ENCODE results near the gene PKD1.

The PKD1 gene

DNA sequence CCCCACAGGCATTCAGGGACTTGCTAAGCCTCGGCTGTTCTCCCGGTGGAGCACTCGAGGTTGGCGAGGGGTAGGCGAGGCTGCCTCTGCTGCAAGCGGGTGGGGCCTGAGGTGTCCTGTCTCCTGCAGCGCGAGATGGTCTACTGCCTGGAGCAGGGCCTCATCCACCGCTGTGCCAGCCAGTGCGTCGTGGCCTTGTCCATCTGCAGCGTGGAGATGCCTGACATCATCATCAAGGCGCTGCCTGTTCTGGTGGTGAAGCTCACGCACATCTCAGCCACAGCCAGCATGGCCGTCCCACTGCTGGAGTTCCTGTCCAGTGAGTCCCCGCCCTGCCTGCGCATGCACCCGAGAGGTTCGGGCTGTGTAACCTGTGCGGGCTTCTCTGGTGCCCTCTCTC is 61.6 kb downstream of the PKD1 start:
- H3K27ac ChIP-seq (ENCODE audit: insufficient read depth in 1 of 2, low read depth in 1 of 2, low read length in 2 of 2, poor library complexity in 1 of 2, severe bottlenecking in 2 of 2), result no peak overlapping the region
- ChIA-PET CTCF (interaction anchor here (0.6 to 1.4 kb wide), 2 partner anchors 10 to 69 kb away, joined by 3 read pairs; no protein-coding TSS in a partner anchor), POLR2A (no interaction called here)
- H3K4me1 ChIP-seq (ENCODE audit: control extremely low read depth in 1 of 4, control insufficient read depth in 4 of 4, insufficient read depth in 4 of 4, low read length in 3 of 4), result no peaks in the 10 kb centered on the region
- H3K9me3 ChIP-seq (ENCODE audit: control extremely low read depth in 1 of 5, control insufficient read depth in 4 of 5, insufficient read depth in 2 of 5, low read depth in 1 of 5, low read length in 4 of 5), result no peaks in the 10 kb centered on the region
- peaks cover 2 to 81% (median 59%) of the 10 kb centered on the region in 4 experiments for H3K36me3 ChIP-seq (ENCODE audit: control insufficient read depth in 4 of 4, insufficient read depth in 4 of 4, low read length in 3 of 4)
- H3K27me3 ChIP-seq (replicated peaks in 2 of 5; ENCODE audit: control insufficient read depth in 4 of 5, insufficient read depth in 5 of 5, low read length in 4 of 5), result no peaks in the 10 kb centered on the region
- 94% methylated on average over 20 of the region's 20 CpGs for WGBS (ENCODE audit: insufficient coverage)
- H3K4me3 ChIP-seq (ENCODE audit: control insufficient read depth in 1 of 7, extremely low read depth in 1 of 7, insufficient read depth in 4 of 7, low read depth in 2 of 7, low read length in 6 of 7), result no peak overlapping the region
- no peak for DNase-seq

DNA sequence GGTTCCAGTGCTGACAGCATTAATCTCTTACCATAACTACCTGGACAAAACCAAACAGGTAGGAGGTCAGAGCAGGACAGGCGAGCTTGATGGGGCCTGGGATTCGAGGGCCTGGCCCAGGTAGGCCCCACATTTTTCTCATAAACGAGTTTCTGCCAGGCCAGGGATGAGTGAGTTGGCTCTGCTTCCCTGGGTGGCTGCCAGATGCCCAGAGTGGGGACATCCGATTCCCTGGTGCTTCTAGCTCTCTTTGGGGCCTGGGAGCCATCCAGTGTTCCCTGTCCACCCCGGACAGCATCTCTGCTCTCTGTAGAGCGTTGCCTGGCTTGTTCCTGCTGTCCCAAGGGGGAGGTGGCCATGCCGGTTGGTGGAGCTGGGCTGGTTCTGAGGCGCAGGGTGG is 62.8 kb downstream of the PKD1 start:
- no peak for DNase-seq
- H3K4me1 ChIP-seq (ENCODE audit: control extremely low read depth in 1 of 4, control insufficient read depth in 4 of 4, insufficient read depth in 4 of 4, low read length in 3 of 4), result no peaks in the 10 kb centered on the region
- no peaks in the 10 kb centered on the region for H3K27me3 ChIP-seq (replicated peaks in 2 of 5; ENCODE audit: control insufficient read depth in 4 of 5, insufficient read depth in 5 of 5, low read length in 4 of 5)
- no peak overlapping the region for H3K27ac ChIP-seq (ENCODE audit: insufficient read depth in 1 of 2, low read depth in 1 of 2, low read length in 2 of 2, poor library complexity in 1 of 2, severe bottlenecking in 2 of 2)
- no peak overlapping the region for H3K4me3 ChIP-seq (ENCODE audit: control insufficient read depth in 1 of 7, extremely low read depth in 1 of 7, insufficient read depth in 4 of 7, low read depth in 2 of 7, low read length in 6 of 7)
- ChIA-PET POLR2A (no interaction called here), CTCF (interaction anchor here (1.1 to 1.4 kb wide), 2 partner anchors 9 to 10 kb away, joined by 3 read pairs; no protein-coding TSS in a partner anchor)
- H3K9me3 ChIP-seq (ENCODE audit: control extremely low read depth in 1 of 5, control insufficient read depth in 4 of 5, insufficient read depth in 2 of 5, low read depth in 1 of 5, low read length in 4 of 5), result no peaks in the 10 kb centered on the region
- peaks cover 2 to 82% (median 60%) of the 10 kb centered on the region in 4 experiments for H3K36me3 ChIP-seq (ENCODE audit: control insufficient read depth in 4 of 4, insufficient read depth in 4 of 4, low read length in 3 of 4)
- WGBS (ENCODE audit: insufficient coverage), result over 99% methylated on average over 8 of the region's 8 CpGs

DNA sequence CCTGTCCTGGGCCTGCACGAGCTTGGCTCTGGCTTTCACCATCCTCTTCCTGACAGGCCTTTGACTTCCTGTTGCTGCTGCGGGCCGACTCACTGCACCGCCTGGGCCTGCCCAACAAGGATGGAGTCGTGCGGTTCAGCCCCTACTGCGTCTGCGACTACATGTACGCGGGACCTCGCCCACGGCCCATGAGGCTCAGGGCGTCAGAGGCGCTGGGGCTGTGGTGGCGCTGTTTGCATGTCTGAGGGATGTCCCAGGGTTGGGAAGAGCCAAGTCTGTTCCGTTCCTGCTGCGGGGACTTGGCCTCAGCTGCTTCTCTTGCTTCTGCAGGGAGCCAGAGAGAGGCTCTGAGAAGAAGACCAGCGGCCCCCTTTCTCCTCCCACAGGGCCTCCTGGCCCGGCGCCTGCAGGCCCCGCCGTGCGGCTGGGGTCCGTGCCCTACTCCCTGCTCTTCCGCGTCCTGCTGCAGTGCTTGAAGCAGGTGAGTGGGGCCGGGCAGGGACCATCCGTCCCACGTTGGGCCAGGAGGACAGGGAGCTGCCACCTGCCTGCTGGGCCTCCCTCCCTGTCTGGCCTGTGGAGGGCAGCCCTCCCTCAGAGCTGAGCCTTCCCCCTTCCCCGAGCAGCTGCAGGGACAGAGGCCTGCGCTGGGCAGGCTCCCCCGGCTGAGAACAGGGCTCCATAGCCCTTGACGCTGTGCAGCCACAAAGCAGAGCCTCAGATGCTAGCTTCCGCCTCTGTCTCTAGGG is 64.1 kb downstream of the PKD1 start:
- DNase-seq, result no peak
- H3K27ac ChIP-seq (ENCODE audit: insufficient read depth in 1 of 2, low read depth in 1 of 2, low read length in 2 of 2, poor library complexity in 1 of 2, severe bottlenecking in 2 of 2), result no peak overlapping the region
- POLR2A ChIA-PET, result no interaction called here
- H3K27me3 ChIP-seq (replicated peaks in 2 of 5; ENCODE audit: control insufficient read depth in 4 of 5, insufficient read depth in 5 of 5, low read length in 4 of 5), result no peaks in the 10 kb centered on the region
- WGBS (ENCODE audit: insufficient coverage), result 89% methylated on average over 26 of the region's 34 CpGs
- no peaks in the 10 kb centered on the region for H3K4me1 ChIP-seq (ENCODE audit: control extremely low read depth in 1 of 4, control insufficient read depth in 4 of 4, insufficient read depth in 4 of 4, low read length in 3 of 4)
- CTCF ChIA-PET, result interaction anchor here (0.7 to 1.8 kb wide), 6 partner anchors 15 to 171 kb away, joined by 3 to 5 read pairs (median 4); no protein-coding TSS in a partner anchor
- peaks cover 0 to 81% (median 61%) of the 10 kb centered on the region in 4 experiments for H3K36me3 ChIP-seq (ENCODE audit: control insufficient read depth in 4 of 4, insufficient read depth in 4 of 4, low read length in 3 of 4)
- H3K4me3 ChIP-seq (ENCODE audit: control insufficient read depth in 1 of 7, extremely low read depth in 1 of 7, insufficient read depth in 4 of 7, low read depth in 2 of 7, low read length in 6 of 7), result no peak overlapping the region
- H3K9me3 ChIP-seq (ENCODE audit: control extremely low read depth in 1 of 5, control insufficient read depth in 4 of 5, insufficient read depth in 2 of 5, low read depth in 1 of 5, low read length in 4 of 5), result no peaks in the 10 kb centered on the region

DNA sequence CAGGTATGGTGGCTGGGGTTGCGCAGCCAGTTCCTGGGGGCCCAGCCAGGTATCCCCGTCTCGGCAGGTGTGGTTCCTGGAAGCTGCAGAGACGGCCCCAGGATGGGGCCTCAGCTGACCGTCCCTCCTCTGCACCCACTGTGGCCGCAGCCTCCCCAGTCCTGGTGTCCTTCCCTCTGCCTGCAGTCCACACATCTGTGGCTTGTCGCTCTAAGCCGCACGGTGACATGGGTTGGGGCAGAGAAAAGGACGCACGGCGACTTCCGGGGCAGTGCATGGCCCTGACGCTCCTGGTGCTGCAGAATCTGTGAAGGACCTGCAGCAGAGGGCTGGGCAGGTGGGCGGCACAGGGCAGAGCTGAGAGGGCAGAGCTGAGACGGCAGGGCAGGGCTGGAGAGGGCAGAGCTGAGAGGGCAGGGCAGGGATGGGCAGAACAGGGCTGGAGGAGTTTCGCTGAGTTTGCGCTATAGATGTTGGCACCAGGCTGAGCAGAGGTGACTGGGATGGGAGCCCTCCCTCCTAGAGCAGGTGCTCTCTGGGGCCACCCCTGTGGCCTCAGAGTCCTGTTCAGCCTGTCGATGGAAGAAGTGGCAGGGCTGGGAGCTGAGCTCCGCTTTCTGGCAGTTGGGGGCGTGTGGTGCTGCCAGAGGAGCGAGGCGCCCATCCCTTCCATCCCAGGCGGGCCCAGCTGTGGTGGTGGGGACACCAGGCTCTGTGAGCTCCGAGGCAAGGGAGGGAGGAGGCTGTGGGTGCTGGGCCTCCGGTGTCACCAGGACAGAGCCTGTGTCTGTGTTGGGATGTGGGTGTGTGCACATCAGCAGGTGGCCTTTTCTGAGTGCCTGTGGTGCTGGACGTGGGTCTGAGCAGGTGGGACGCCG is 64.9 kb downstream of the PKD1 start:
- Histone ChIP-seq H3K27ac (ENCODE audit: insufficient read depth in 1 of 2, low read depth in 1 of 2, low read length in 2 of 2, poor library complexity in 1 of 2, severe bottlenecking in 2 of 2) (no peak overlapping the region), H3K4me1 (ENCODE audit: control extremely low read depth in 1 of 4, control insufficient read depth in 4 of 4, insufficient read depth in 4 of 4, low read length in 3 of 4) (no peaks in the 10 kb centered on the region), H3K36me3 (ENCODE audit: control insufficient read depth in 4 of 4, insufficient read depth in 4 of 4, low read length in 3 of 4) (peaks cover 0 to 80% (median 58%) of the 10 kb centered on the region in 4 experiments), H3K4me3 (ENCODE audit: control insufficient read depth in 1 of 7, extremely low read depth in 1 of 7, insufficient read depth in 4 of 7, low read depth in 2 of 7, low read length in 6 of 7) (no peak overlapping the region), H3K9me3 (ENCODE audit: control extremely low read depth in 1 of 5, control insufficient read depth in 4 of 5, insufficient read depth in 2 of 5, low read depth in 1 of 5, low read length in 4 of 5) (no peaks in the 10 kb centered on the region), H3K27me3 (replicated peaks in 2 of 5; ENCODE audit: control insufficient read depth in 4 of 5, insufficient read depth in 5 of 5, low read length in 4 of 5) (no peaks in the 10 kb centered on the region)
- POLR2A ChIA-PET, result no interaction called here
- no peak for DNase-seq
- CTCF ChIA-PET, result interaction anchor here (0.7 to 1.8 kb wide), 5 partner anchors 14 to 171 kb away, joined by 3 to 5 read pairs (median 4); no protein-coding TSS in a partner anchor
- WGBS (ENCODE audit: insufficient coverage), result 98% methylated on average over 29 of the region's 29 CpGs

DNA sequence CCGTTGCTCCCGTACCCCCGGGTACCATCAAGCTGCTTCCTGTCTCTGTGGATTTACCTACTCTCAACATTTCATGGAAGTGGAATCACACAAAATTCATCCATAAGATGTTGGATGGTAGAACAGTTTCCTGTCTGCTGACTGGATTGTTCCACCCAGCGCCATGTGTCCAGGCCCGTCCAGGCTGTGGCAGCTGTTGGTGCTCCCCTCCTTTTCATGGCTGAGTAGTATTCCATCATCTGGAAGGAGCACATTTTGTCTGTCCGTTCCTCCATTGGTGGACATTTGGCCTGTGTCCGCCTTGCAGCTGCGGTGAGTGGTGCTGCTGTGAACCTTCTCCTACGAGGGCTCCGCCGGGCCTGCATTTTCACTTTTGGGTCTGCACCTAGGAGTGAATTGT is 69.6 kb downstream of the PKD1 start:
- no peaks in the 10 kb centered on the region for H3K4me1 ChIP-seq (ENCODE audit: control extremely low read depth in 1 of 4, control insufficient read depth in 4 of 4, insufficient read depth in 4 of 4, low read length in 3 of 4)
- no peak for DNase-seq
- 93% methylated on average over 10 of the region's 11 CpGs for WGBS (ENCODE audit: insufficient coverage)
- POLR2A ChIA-PET, result no interaction called here
- H3K27ac ChIP-seq (ENCODE audit: insufficient read depth in 1 of 2, low read depth in 1 of 2, low read length in 2 of 2, poor library complexity in 1 of 2, severe bottlenecking in 2 of 2), result no peak overlapping the region
- H3K9me3 ChIP-seq (ENCODE audit: control extremely low read depth in 1 of 5, control insufficient read depth in 4 of 5, insufficient read depth in 2 of 5, low read depth in 1 of 5, low read length in 4 of 5), result no peaks in the 10 kb centered on the region
- CTCF ChIA-PET, result interaction anchor here (0.9 to 1.1 kb wide), 2 partner anchors 11 to 18 kb away, joined by 3 read pairs; partner anchors contain the start of genes NTHL1 and TSC2
- no peaks in the 10 kb centered on the region for H3K27me3 ChIP-seq (replicated peaks in 2 of 5; ENCODE audit: control insufficient read depth in 4 of 5, insufficient read depth in 5 of 5, low read length in 4 of 5)
- H3K4me3 ChIP-seq (ENCODE audit: control insufficient read depth in 1 of 7, extremely low read depth in 1 of 7, insufficient read depth in 4 of 7, low read depth in 2 of 7, low read length in 6 of 7), result no peak overlapping the region
- H3K36me3 ChIP-seq (ENCODE audit: control insufficient read depth in 4 of 4, insufficient read depth in 4 of 4, low read length in 3 of 4), result peaks cover 4 to 75% (median 52%) of the 10 kb centered on the region in 4 experiments

DNA sequence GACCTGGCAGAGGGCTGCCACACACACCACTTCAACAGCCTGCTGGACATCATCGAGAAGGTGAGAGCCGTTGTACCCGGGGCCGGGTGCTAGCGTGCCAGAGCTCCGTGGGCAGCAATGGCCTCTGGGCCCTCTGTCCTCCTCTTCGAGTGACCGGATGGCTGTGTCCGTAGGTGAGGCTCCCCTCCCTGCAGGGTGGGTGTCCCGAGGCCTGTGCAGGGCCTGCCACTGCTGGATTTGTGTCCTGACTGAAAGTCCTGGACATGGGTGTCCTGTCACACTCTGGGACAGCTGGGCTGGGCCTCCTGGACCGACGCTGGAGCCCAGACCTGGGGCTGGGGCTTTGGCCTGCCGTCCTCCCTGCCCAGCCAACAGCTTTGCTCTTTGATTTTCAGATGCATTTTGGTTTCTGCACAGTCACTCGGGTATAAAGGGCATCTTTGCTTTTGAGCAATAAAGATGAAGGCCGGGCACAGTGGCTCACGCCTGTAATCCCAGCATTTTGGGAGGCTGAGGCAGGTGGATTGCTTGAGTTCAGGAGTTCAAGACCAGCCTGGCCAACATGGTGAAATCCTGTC is 71.2 kb downstream of the PKD1 start:
- 97% methylated on average over 14 of the region's 16 CpGs for WGBS (ENCODE audit: insufficient coverage)
- no peaks in the 10 kb centered on the region for H3K4me1 ChIP-seq (ENCODE audit: control extremely low read depth in 1 of 4, control insufficient read depth in 4 of 4, insufficient read depth in 4 of 4, low read length in 3 of 4)
- H3K4me3 ChIP-seq (ENCODE audit: control insufficient read depth in 1 of 7, extremely low read depth in 1 of 7, insufficient read depth in 4 of 7, low read depth in 2 of 7, low read length in 6 of 7), result no peak overlapping the region
- no peaks in the 10 kb centered on the region for H3K9me3 ChIP-seq (ENCODE audit: control extremely low read depth in 1 of 5, control insufficient read depth in 4 of 5, insufficient read depth in 2 of 5, low read depth in 1 of 5, low read length in 4 of 5)
- POLR2A ChIA-PET, result no interaction called here
- peaks cover 4 to 74% (median 50%) of the 10 kb centered on the region in 4 experiments for H3K36me3 ChIP-seq (ENCODE audit: control insufficient read depth in 4 of 4, insufficient read depth in 4 of 4, low read length in 3 of 4)
- H3K27me3 ChIP-seq (replicated peaks in 2 of 5; ENCODE audit: control insufficient read depth in 4 of 5, insufficient read depth in 5 of 5, low read length in 4 of 5), result no peaks in the 10 kb centered on the region
- no peak overlapping the region for H3K27ac ChIP-seq (ENCODE audit: insufficient read depth in 1 of 2, low read depth in 1 of 2, low read length in 2 of 2, poor library complexity in 1 of 2, severe bottlenecking in 2 of 2)
- no peak for DNase-seq
- CTCF ChIA-PET, result interaction anchor here (0.7 to 1.3 kb wide), 3 partner anchors 9 to 60 kb away, joined by 3 read pairs; no protein-coding TSS in a partner anchor

All from common myeloid progenitor, CD34-positive (primary cell).